NCI-H82 treated with DMSO at 0.1 percent for 48 hours (cell line): ENCODE measurements around the gene SCMH1.
A peak's percentile ranks its signal among the peaks of the same experiment; 100 is the strongest.
"Not testable (repeated sequence)": the region's sequence is repeated elsewhere in the genome, so short reads cannot be mapped to it uniquely, and the experiment has no call there.

ENCODE experiments used
- DNase-seq: peaks from one replicate; lab custom pipeline; 2025; ENCODE audit not compliant: unreplicated experiment; lab: John Stamatoyannopoulos, UW

Gene SCMH1

DNA sequence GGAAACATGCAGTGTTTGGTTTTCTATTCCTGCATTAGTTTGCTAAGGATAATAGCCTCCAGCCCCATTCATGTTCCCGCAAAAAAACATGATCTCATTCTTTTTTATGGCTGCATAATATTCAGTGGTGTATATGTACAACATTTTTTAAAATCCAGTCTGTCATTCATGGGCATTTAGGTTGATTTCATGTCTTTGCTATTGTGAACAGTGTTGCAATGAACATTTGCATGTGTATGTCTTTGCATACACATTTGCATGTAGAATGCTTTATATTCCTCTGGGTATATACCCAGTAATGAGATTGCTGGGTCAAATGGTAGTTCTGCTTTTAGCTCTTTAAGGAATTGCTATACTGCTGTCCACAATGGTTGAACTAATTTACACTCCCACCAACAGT lies 9.0 kb upstream of the SCMH1 start:
- DNase-seq = not testable (repeated sequence)

DNA sequence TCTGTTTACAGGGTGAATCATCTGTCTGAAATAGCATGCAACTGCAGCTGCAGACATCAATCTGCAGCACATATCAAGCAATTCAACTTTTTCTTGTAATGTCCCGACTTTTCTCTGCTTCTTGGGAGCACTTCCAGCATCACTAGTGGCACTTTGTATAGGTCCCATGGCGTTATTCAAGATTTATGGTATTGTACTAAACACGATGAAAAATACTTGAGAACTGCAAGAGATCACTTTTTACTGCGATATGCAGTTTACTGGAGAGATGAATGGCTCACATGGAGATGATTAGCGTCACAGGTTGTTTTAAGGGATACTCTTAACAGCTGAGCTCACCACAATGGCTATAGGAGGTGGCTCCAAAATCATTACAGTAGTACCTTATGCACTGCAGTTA lies 7.2 kb upstream of the SCMH1 start:
- DNase-seq = no peak

DNA sequence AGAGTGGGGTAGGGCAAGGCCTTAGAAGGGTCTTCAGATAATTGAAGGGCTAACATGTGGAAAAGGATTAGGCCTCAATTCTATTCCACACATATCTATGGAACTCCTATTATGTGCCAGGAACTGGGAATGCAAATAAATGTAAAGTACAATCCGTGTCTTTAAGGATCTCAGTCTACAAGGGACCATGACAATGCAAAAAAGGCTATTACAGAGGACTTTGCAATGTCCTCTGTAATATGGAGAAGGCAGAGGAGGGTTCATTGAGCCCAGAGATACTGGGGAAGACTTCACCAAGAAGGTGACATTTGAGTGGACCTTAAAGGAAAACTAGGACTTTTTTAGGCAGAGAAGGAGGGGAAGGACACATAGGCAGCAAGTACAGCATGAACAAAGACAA lies 4.5 kb upstream of the SCMH1 start:
- no peak for DNase-seq

DNA sequence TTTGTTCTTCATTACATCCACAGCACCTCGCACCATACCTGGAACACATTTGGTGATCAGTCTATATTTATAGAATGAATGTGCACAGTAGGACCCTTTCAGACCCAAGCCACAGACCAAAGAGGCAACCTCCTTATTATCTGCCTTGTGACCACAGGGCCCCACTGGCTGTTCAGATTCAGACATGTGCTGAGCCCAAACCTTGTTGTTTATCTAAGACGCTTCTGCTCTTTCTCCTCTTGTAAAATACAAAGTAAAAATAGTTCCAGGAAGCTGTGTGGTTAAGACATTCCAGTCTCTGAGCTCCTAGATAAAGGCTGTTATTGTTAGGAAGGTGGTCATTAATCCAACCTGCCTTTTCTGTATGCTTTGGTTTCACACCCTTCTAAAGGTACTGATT lies 3.6 kb upstream of the SCMH1 start:
- no peak for DNase-seq

DNA sequence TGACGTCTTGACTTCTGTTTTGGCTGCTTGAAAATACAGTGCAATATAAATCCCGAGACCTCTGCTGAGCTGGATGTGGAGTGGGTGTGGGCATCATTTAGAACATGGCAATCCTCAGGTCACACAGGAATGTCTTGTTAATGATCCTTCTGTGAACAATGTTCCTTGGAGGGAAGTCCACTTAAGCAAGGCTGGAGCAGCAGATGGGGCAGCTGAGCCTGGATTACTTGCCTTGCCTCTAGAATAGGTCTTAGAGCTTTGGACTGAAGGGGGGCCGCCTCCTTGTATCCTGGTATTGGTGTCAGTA lies 926 bp upstream of the SCMH1 start:
- peak; percentile 90 for DNase-seq

DNA sequence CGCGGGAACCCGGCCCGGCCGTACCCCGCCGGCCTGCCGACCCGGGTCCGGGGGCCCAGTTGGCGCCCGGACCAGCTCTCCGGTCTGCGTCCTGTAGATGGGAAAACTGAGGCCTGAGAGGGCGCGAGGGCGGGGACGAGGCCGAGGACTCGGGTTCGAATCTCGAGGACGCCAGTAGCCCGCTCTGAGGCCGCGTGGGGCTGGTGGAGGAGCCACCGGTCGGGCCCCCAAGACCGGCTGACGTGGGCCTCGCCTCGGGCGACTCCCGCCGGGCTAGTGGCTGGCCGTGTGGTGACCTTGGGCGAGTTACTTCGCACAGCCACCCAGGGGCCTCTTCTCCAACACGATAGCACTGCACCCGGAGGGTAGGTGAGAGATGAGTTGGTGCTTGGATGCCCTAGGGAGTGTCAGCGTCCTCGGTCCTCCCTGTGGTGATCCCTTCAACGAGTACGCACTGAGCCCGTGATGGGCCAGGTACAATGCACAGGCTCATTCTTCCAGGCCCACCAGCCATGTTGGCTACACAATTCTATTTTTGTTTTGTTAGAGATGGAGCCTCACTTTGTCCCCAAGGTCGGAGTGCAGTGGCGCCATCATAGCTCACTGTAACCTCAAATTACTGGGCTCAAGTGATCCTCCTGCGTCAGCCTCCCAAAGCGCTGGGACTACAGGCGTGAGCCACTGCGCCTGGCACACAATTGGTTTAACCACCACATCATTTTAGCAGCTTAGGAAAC lies 404 bp upstream of the SCMH1 start:
- no peak for DNase-seq

DNA sequence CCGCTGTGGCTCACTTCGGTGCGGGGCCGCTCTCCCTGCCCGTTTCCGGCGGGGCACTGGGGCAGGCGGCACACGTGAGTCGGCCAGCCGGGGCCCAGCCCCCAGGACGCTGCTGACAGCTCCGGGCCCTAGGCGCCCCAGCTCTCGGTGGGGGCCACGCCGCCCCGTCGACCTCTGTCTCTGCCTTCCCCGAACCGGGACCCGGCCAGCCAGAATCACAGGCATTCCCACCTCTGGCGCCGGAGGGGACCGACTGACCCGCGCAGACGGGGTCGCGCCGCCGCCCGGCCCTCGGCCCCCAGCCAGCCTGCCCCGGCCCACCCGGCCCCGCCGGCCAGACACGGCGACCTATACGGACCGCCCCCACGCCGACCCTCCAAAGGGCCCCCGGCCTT lies 755 bp downstream of the SCMH1 start:
- DNase-seq = no peak

DNA sequence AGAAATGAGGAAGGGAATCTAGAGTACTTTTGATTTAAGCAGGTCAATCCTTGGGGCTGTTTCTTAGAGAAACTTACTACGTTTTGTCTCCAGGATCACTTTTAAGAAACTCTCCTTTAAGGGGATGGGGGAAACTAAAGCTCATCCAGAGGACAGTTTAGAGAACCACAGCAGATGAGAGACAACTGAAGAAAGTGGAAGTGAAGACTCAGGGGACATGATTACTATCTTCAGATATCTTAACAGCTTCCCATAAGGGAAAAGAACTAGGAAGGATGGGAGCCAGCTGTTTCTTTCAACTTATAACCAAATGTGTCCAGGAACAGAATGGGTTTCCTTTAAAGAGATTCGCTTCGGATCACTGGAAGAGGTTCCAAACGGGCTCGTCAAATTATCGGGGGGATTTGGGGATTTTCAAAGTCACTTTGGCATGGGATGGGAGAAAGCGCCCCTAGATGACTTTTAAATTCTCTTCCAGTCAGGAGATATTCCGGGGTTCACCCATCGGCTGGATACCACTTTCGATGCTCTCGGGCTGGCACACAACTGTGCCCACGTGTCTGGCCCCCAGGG lies 1.2 kb downstream of the SCMH1 start:
- no peak for DNase-seq

DNA sequence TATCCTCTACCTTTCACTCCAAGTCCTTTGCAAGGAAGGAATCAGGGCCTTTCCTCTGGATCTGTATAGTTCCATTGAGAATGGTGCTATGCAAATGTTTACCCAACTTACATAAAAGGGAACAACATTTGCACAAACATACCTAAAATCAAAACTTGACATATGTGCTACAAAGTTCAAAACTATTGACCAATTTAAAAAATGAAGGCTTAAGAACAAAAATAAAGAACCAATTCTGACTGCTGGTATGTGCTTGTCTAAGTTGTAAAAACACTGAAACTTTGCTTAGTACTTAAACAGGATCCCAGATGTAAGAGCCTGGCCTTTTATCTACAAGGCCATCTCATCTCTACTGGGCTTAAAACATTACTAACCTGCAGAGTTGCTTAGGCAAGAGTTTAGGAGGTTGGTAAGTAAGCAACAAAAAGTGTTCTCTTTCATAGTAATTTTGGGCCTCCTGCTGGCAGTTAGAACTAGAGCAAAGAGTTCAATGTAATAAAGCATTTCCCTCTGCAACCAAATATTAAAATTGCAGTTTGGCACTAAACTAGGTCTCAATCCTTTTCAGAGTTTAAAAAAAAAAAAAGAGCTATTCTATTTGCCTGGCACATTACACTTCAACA lies 2.0 kb downstream of the SCMH1 start:
- DNase-seq = no peak

DNA sequence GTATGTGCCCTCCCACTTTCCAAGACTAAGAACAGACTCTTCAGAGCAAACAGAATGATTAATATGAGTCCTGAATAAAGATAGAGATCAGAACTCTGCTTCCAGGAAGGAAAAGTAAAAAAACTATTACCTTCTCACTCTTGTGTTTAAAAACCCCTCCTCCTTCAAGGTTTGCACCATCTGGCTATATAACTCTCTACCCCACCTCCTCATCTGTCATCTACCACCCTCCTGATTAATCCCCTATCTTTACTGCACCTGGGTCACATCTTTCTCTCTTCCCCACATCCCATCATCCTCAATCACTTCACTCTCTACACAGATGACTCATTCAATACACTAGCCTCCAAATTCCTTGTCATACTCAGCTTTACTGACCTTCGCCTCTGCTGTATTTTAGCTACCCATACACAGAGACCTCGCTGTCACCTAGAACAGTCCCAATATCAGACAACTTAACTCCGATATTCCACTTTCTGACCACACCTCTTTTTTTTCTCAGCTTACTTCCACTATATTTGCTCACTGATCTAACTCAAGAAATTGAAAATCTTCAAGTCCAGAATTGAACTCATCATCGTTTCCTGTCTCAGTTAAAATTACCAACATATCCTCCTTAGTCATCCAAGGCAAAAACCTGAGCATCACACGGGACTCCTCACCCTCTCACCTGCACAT lies 3.7 kb downstream of the SCMH1 start:
- peak; percentile 93 for DNase-seq

DNA sequence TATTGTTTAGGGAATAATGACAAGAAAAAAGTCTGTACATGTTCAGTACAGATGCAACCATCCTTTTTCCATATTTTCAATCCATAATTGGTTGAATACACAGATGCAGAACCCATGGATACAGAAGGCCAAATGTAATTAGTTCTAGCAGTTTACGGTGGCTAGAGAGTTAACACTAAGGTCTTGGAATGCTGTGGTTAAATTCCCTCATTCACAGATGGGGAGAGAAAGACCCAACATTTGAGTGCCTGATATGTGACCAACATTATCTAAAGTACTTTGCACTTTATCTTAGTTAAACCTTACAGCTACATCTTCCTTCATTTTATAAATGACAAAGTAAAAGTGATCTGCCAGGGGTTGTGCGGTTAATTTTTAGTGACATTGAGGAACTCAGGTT lies 5.3 kb downstream of the SCMH1 start:
- no peak for DNase-seq

DNA sequence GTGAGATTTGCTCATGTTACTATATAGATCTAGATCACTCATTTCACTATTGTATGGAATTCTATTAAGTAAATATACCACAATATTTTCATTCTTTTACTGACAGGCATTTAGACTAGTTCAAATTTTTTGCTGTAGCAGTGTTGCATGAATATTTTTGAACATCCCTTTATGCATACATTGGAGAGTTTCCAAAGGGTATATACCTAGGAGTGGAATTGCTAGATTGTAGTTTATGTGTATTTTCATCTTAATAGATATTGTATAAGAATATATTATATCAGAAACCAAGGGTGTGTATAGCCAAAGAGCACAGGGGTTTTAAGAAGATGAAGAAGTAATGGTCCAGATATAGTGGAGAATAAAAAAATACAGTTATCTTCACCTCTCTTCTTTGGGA lies 6.2 kb downstream of the SCMH1 start:
- DNase-seq = no peak

DNA sequence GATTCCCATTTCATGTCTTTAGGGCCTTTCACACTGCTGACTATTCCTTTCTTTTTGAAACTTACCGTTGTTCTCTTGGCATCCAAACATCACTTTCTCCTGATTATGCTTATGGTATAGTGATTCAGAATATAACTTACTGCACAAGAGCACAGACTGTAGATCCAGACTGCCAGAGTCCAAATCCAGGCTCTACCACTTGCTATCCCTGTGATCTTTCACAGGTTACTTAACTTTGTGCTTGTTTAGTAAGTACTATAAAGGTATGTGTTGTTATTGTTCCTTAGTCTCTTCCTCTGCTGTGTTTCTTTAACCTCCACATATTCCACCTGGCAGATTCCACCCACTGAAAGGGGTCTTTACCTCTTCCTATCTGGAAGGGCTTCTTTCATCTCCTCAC lies 8.4 kb downstream of the SCMH1 start:
- no peak for DNase-seq

DNA sequence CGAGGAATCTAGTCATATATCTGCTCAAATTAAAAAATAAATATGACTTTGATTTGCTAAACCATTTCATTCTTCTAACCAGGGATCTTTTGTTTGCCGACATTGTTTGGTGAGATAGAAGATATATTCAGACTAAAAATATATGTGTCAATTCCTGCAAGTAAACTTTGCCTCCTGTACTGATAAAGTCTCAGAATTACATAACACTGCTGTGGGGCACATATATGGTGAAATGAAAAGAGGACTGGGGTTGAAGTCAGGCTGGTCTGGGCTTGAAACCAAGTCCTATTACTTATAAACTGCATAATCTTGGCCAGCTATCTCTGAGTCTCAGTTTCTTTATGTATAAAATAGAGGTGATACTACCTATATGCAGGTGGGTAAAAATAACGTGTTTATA lies 9.8 kb downstream of the SCMH1 start:
- no peak for DNase-seq

DNA sequence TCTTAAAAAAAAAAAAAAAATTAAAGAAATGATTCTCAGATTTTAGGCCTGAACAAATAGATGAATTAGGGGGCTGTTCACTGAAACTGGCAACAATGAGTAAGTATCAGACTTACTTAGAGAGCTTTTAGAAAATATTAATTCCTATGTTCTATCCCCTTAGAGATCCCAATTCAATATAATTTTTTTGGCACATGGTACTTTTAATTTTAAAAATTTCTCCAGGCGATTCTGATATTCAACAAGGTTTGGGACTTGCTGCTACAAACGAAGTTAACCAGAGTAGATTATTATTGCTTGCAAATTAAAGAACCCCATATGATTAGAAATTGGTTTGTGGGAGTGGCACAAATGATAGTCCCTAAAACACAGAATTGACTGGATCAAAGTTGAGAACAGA lies 11.4 kb downstream of the SCMH1 start:
- no peak for DNase-seq

DNA sequence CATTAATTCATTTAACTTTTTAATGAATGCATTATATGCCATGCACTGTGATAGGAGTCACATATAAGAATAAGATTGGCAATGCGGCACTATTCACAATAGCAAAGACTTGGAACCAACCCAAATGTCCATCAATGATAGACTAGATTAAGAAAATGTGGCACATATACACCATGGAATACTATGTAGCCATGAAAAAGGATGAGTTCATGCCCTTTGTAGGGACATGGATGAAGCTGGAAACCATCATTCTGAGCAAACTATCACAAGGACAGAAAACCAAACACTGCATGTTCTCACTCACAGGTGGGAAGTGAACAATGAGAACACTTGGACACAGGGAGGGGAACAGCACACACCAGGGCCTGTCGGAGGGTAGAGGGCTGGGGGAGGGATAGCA lies 12.9 kb downstream of the SCMH1 start:
- DNase-seq = not testable (repeated sequence)

DNA sequence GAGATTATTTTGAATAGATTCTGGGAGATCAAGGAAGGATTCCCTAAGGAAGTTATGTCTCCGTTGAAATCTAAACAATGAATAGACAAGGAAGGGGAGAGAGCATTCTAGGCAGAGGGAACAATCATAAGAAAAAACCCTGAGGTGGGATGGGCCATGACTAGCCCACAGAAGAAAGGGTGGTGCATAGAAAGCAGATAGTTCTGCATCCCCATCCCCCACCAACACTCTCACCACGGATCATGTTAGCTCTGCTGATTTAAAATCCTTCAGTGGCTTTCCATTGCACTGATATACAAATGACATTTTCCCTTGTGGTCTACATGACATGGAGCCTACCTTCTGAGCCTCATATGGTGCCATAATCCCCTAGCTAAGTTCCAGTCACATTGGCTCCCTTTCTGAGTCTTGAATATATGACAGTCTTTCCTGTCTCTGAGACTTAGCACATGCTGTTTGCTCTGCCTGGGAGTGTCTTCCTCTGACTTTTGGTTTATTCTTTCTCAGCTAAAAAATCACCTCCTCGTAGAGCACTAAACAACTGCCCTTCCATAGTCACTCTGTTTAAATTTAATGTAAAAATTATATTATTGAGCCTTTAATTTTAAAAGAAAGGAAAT lies 15.2 kb downstream of the SCMH1 start:
- DNase-seq = peak; percentile 51

DNA sequence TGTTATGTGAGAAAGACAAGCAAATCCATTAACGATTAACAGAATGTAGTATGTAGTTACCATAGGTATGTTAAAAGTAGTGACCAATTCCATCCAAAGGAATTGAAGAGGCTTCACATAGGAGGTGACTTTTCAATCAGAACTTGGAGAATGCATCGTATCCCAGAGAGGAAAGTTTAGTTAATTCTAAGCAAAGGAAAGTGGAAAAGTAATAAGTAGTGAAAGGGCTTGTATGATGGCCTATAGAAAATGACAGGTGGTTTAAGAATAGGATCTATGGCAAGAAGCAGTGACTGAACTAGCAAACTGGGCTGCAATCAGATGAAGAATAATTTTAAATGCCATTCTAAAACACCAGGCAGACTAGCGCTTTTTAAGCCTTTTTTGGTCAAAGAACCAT lies 16.6 kb downstream of the SCMH1 start:
- no peak for DNase-seq

DNA sequence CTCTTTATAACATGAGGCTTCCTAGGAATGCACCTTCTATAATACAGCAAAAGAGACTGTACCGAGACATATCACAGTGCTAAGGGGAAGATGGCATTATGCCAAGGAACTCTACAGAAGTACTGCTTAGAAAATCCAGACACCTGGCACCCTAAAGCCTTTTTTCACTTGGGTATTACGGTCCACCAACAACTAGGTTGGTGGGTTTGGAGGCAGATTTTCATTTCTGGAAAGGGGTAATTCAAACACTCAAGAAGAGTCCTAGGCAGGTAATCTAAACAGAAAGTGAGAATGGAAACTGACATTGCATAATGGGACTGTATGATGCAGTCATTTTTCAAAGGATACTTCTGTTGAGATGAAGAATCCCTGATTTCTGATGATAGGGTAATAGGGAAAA lies 19.6 kb downstream of the SCMH1 start:
- peak; percentile 23 for DNase-seq

DNA sequence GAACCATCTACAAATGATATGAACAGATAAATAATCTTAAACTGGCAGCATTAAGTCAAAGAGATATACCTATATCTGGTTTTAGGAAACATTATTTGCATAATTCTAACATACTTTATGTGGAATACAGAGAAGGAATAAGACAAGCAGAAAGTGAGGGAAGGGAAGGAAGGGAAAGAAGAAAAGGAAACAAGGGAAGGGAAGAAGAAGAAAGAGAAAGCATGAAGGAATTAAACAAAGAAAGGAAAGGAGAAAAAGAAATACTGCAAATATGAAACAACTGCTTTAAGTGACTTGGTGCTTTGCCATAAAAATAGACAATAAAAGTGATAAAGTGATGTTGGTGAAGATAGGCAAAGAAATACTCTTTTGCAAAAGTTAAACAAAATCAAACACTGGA lies 20.1 kb downstream of the SCMH1 start:
- DNase-seq = no peak

DNA sequence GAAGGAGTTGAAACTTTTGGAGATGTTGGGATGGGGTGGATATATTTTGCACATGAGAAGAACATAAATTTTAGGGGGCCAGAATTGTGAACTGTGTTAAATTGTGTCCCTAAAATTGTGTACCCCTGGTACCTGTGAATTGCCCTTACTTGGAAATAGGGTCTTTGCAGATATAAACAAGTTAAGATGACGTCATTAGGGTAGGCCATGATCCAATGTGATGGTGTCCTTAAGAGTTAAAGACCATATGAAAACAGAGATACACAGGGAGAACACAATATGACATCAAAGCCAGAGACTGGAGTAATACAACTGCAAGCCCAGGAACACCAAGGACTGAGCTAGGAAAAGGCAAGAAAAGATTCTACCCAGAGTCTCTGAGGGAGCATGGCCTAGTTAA lies 24.0 kb downstream of the SCMH1 start:
- DNase-seq = no peak

DNA sequence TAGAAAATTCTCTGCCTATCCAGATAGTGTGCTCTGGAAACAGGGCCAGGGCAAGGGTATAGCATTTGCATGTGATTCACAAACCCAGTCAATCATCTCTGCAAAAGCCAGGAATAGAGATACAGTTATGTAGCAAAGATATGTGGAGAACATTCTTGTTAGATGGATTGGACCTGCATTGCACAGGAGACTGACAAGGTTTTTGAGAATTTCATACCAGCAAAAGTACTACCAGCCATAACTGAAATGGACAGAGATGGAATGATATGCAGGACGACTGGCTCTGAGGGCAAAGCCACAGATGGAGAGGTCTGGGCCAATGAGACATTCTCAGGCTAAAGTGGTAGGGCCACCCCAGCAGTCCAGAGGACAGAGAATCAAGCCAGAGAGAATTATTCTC lies 24.7 kb downstream of the SCMH1 start:
- DNase-seq = no peak
